HG03571 (cell line): Measurements from ENCODE around the gene NUP85.
A peak's percentile ranks its signal among the peaks of the same experiment; 100 is the strongest.
"Not testable (repeated sequence)": the region's sequence is repeated elsewhere in the genome, so short reads cannot be mapped to it uniquely, and the experiment has no call there.

Experiments
- ATAC-seq: cut with Tn5 transposase; IDR thresholded peaks from one replicate; pipeline ENCODE4 v1.9.1; 2021; ENCODE audit not compliant: unreplicated experiment

Gene NUP85

GRCh38 chr17:75240394-75241142 lies 35.1 kb downstream of the NUP85 start:
- ATAC-seq: no peak

GRCh38 chr17:75241143-75241430 lies 35.6 kb downstream of the NUP85 start:
- ATAC-seq: no peak

GRCh38 chr17:75241502-75241901 lies 36.0 kb downstream of the NUP85 start:
- ATAC-seq: no peak

GRCh38 chr17:75241996-75242460 lies 36.5 kb downstream of the NUP85 start:
- ATAC-seq: no peak

DNA sequence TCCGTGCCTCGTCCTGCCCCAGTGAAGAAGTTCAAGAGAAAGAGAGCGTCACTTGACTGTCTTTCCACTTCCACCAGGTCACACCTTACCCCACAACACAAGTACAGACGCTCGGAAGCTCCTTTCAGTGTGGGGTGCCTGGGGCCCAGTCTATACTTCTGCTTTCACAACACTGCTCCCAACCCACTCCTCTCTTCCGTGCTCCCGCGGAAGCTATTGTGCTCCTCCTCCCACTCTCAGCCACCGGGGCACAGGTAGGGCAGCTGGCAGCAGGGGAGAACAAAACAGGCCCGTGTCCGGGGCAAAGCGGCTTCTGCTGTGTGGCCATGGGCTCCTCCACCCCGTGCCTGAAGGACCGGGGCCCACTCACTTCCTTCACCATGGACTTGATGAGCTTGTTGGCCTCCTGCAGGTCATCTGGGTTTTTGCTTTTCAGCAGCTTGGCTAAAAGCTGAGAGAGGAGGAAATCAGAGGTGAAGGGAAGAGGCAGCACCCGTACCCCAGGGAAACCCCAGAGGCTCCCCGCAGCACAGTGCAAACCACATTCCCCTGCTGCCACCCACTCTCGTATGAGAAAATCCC lies 37.1 kb downstream of the NUP85 start:
- ATAC-seq: no peak

DNA sequence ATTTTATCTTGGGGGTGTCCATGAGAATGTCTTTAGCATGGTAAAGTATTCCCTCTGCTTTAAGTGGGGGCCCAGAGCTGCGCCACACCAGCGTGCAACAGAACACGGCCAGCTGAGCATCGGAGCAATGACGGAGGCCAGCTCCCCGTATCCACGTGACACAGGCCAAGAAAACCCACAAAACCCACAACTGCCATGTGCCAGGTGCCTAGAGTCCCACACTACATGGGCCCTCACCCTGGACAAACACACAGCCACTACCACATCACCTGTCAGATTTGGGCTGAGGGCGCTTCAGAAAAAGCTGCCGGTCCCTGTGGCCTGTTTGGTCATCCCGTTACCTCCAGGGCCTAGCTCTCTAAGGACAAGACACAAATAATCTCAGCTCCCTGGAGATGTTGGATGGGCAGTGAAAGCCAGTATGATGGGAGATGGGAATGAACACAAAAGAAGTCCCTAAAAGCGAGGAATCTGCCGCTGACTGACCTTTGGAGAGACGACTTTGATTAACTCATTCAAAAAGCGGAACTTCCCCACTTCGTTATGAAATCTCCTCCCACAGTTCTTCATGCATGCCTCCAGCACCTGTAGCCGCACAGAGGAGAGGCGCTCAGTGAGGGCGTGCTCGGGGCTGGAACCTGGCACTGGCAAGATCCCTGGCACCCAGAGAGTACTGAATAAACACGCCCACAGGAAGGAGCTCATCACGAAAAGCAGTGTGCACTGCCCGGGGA lies 38.8 kb downstream of the NUP85 start:
- no peak for ATAC-seq

- no peak for ATAC-seq
Measured at GRCh38 chr17:75245011-75245410, 39.5 kb downstream of the NUP85 start.

GRCh38 chr17:75246404-75246803 lies 40.9 kb downstream of the NUP85 start:
- ATAC-seq: no peak

DNA sequence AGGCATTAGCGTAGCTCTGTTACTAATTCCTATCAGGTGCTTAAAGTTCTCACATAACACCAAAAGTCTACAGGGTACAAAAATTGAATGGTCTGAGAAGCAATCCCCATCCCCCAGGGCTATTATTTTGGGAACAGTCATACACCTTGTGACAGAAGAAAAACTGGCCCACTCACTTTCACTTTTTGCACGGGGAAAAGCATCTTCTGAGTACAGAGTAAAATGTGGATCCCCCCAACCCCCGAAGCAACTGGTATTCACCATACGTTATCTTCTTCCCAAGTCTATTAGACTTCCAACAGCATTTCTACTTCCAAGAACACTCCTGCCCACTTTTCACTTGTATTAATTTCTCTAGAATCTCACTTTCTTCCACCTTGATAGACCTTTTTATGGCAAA lies 44.1 kb downstream of the NUP85 start:
- ATAC-seq: no peak

DNA sequence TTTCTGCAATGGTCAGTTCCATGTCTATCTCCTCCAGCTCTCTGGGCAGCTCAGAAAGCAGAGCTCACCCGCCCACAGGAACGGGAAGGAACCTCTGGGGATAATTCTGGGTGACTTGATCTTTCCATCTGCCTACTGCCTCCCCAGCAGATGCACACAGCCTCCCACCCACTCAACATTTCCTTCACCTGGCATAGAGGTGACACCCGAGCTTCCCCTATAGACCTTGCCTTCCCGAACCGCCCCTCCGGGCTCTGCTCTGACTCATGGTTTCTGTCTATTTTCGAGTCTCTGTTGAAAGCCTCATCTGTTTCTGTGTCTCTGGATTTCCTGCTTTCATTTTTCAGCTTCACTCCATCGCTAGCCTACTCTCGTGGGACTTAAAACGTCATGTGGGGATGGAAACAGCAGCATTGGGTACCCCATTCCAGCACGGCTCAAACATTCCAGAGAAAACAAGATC lies 44.6 kb downstream of the NUP85 start:
- ATAC-seq: peak; percentile 71

GRCh38 chr17:75252039-75252816 lies 46.7 kb downstream of the NUP85 start:
- ATAC-seq: no peak

GRCh38 chr17:75255954-75256698 lies 50.6 kb downstream of the NUP85 start:
- ATAC-seq: not testable (repeated sequence)

DNA sequence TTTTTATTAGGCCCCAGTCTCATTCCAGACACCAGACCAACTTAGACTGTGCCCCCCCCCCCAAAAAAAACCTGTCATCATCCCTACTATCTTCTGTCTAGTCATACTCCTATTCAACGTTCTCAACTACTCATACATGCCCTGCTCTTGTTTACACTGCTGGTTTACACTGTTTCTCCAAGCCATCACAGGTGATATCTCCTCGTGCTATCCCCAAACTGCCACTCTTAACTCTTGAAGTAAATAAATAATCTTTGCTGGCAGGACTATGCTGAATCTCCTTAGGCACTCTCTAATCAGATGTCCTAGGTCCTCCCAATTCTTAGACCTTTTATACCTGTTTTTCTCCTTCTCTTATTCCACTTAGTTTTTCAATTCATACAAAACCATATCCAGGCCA lies 51.7 kb downstream of the NUP85 start:
- not testable (repeated sequence) for ATAC-seq

- ATAC-seq: peak; percentile 19
Measured at GRCh38 chr17:75260641-75261335, 55.3 kb downstream of the NUP85 start.

DNA sequence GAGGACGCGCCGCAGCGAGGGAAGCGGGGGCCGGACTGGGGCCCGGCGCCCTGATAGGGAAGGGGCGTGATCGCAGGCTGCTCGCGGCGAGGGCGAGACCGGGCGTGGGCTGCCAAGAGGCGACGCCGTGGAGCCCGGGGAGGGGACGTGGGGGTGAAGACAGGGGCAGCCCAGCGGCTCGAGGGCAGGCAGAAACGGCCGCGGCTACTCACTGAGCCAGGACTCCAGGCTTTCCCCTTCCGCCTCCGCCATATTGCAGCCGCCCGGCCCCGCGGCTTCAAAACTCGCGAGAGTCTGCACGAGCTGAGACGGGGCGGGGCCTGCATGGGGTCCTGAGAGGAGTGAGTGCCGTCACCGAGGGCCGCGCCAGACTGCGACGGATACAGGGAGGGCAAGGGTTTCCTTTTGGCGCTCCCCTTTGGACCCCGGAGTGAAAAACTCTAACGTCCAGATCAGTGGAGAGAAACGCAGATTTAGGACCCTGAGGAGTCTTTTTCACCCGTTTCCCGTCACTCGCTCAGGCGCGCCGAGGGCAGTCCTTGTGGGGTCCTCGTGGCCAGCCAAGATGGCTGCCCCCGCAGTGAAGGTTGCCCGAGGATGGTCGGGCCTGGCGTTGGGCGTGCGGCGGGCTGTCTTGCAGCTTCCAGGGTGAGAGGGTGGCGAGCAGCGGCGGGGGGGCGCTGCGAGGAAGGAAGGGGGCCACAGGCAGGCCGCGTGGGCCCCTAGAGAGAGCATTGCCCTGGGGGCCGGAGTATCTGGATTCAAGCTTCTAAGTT lies 56.0 kb downstream of the NUP85 start, which contains the start of the genes GGA3 and MRPS7:
TSS of gene GGA3 (minus strand) at position 271 of the 776 bp plus-strand sequence. CDS start at position 252, 19 bp downstream.
TSS of gene MRPS7 (plus strand) at position 544 of the 776 bp plus-strand sequence. CDS start at position 566, 22 bp downstream.
- peak; percentile 83 for ATAC-seq

DNA sequence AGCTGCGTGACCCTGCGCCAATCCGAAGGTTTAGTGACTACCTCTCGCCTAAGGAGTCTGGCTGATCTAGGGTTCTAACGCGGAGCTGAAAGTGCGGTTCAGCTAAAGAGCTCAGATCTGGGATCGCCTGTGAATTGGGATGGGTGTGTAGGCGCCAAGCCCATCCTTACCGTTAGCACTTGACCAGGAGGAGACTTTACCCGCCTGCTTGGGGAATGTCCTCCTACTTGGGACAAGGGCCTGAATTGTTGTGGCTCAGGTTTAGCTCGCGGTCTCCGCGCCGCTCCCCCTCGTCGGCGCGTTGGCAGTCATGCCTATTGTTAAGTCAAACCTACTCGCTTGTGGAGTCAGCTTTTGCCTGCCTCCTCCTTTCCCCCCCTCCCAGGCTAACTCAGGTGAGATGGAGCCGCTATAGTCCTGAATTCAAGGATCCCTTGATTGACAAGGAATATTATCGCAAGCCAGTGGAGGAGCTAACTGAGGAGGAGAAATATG lies 56.7 kb downstream of the NUP85 start:
- ATAC-seq: no peak

DNA sequence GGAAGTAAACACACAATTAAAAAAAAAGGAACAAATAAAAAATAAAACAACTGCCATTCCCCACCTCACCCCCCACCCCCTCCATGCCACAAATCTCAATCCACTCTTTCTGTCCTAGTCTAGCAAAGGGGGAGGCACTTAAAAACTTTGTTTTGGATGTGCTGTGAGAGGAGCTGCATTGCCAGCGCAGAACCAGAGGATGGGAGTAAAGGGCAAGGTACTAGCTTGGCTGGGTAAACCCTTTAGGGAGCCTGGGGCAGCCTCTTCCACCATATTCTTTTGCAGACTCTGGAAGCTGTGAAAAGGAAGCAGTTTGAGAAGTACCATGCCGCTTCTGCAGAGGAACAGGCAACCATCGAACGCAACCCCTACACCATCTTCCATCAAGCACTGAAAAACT lies 57.6 kb downstream of the NUP85 start:
- no peak for ATAC-seq

- ATAC-seq: no peak
Measured at GRCh38 chr17:75265614-75266315, 60.3 kb downstream of the NUP85 start.
